ENCODE measurements around the gene KAZN.

The KAZN gene

GRCh38 chr1:14679027-14679688 lies 80.7 kb downstream of the KAZN start:
- DNase-seq = no peak

- no peak for DNase-seq
Observed at GRCh38 chr1:14681182-14681581, 82.7 kb downstream of the KAZN start.

GRCh38 chr1:14682941-14683621 lies 84.6 kb downstream of the KAZN start:
- no peak for DNase-seq

- no peak for DNase-seq
Observed at GRCh38 chr1:14685078-14685477, 86.6 kb downstream of the KAZN start.

- DNase-seq = no peak
Observed at GRCh38 chr1:14686701-14687100, 88.2 kb downstream of the KAZN start.

- no peak for DNase-seq
Observed at GRCh38 chr1:14687147-14687546, 88.7 kb downstream of the KAZN start.

- no peak for DNase-seq
Observed at GRCh38 chr1:14689996-14690615, 91.6 kb downstream of the KAZN start.

- no peak for DNase-seq
Observed at GRCh38 chr1:14693949-14694348, 95.5 kb downstream of the KAZN start.

GRCh38 chr1:14694589-14694988 lies 96.1 kb downstream of the KAZN start:
- DNase-seq = no peak

GRCh38 chr1:14696761-14697160 lies 98.3 kb downstream of the KAZN start:
- no peak for DNase-seq

GRCh38 chr1:14697353-14697752 lies 98.9 kb downstream of the KAZN start:
- DNase-seq = no peak

- DNase-seq = no peak
Observed at GRCh38 chr1:14698314-14698713, 99.8 kb downstream of the KAZN start.

- no peak for DNase-seq
Observed at GRCh38 chr1:14699620-14700019, 101.1 kb downstream of the KAZN start.

- no peak for DNase-seq
Observed at GRCh38 chr1:14704846-14705245, 106.4 kb downstream of the KAZN start.

GRCh38 chr1:14705824-14706223 lies 107.3 kb downstream of the KAZN start:
- DNase-seq = no peak

- no peak for DNase-seq
Observed at GRCh38 chr1:14706631-14707030, 108.1 kb downstream of the KAZN start.

GRCh38 chr1:14707531-14708445 lies 109.3 kb downstream of the KAZN start:
- no peak for DNase-seq

GRCh38 chr1:14710331-14710730 lies 111.8 kb downstream of the KAZN start:
- no peak for DNase-seq

- no peak for DNase-seq
Observed at GRCh38 chr1:14712136-14712535, 113.7 kb downstream of the KAZN start.

GRCh38 chr1:14713077-14713476 lies 114.6 kb downstream of the KAZN start:
- no peak for DNase-seq

- no peak for DNase-seq
Observed at GRCh38 chr1:14715266-14715665, 116.8 kb downstream of the KAZN start.

- DNase-seq = no peak
Observed at GRCh38 chr1:14715802-14716201, 117.3 kb downstream of the KAZN start.

- DNase-seq = no peak
Observed at GRCh38 chr1:14716474-14716873, 118.0 kb downstream of the KAZN start.
